Gastroesophageal sphincter (tissue), 3 donors: ENCODE data around the gene IRGC.

Experiments
- CTCF ChIP-seq, 4 experiments: fragments of 200-600 bp in 2 of 4; fragments of 450-650 bp in 2 of 4; sonication (generic) in 1 of 4; IDR thresholded peaks; one replicate each; pipeline ENCODE4 v1.5.1; 2017 to 2019; ENCODE audit warnings: antibody characterized with exemption in 4 of 4, mild to moderate bottlenecking in 2 of 4, moderate library complexity in 2 of 4
- EP300 ChIP-seq: sonication (generic); formaldehyde crosslinking; IDR thresholded peaks from one replicate; pipeline ENCODE4 v1.6.1; 2017; ENCODE audit warnings: antibody characterized with exemption, mild to moderate bottlenecking
- POLR2A ChIP-seq, 2 donors: fragments of 450-650 bp; IDR thresholded peaks; one replicate each; pipeline ENCODE4 v1.6.1; 2017; ENCODE audit warnings: antibody characterized with exemption in 2 of 2, mild to moderate bottlenecking in 2 of 2, moderate library complexity in 1 of 2
- POLR2AphosphoS5 ChIP-seq: sonication (generic); formaldehyde crosslinking; IDR thresholded peaks from one replicate; pipeline ENCODE4 v1.6.1; 2017; ENCODE audit warnings: antibody characterized with exemption

- TF ChIP-seq CTCF (IDR thresholded peaks at IDR 0.05), result no peak
- TF ChIP-seq EP300, result no peak
- no peak for TF ChIP-seq POLR2A (IDR thresholded peaks at IDR 0.05)
- no peak for TF ChIP-seq POLR2AphosphoS5
These were observed 4.0 kb downstream of the IRGC start for GRCh38 chr19:43719918-43720317.
